HG03469 (cell line): ENCODE measurements around the gene PRPF18.

ENCODE experiments used
- ATAC-seq: cut with Tn5 transposase; IDR thresholded peaks from one replicate; pipeline ENCODE4 v1.9.1; 2021; ENCODE audit warnings: mild to moderate bottlenecking, moderate library complexity, moderate number of reproducible peaks; ENCODE audit not compliant: unreplicated experiment

The PRPF18 gene

GRCh38 chr10:13665516-13666262 lies 78.9 kb downstream of the PRPF18 start:
- no peak for ATAC-seq

- no peak for ATAC-seq
Measured at GRCh38 chr10:13668126-13668525, 81.4 kb downstream of the PRPF18 start.

- ATAC-seq: no peak
Measured at GRCh38 chr10:13669182-13669855, 82.6 kb downstream of the PRPF18 start.

DNA sequence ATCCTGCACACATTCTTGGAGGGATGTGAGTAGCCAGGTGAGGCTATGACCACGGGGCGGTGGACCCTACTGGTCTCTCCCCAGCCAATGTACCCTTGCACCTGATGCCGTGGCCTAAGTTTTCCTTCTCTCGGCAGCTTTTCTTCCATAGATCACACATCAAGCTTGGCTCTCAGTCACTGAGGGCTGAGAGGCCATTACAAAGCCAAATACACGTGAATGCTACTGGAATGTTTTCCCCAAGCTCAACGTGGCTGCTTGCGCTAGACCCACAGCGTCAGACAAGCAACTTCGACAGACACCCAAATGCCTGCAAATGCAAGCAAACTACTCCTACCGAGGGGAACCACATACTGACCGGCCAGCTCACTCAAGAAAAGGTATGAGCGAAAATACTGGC lies 83.1 kb downstream of the PRPF18 start:
- ATAC-seq: no peak

DNA sequence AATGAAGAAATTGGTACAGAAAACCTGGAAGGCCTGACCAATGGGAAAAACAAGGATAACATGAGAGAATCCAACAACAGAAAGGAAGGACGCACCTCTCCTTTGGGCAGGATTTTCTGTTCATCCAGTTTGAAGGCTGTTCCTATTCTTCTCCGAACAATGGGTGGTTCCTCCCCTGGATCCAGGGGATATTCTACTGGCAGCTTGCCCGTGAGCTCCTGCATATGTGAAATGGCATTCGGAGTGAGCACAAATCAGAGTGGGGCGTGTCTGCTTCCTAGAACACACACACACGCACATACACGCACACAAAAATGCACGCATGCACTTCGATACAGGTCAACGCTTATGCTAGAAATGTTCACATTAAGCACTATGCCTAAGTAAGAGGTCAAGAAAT lies 83.5 kb downstream of the PRPF18 start:
- no peak for ATAC-seq

GRCh38 chr10:13671904-13672303 lies 85.1 kb downstream of the PRPF18 start:
- no peak for ATAC-seq

GRCh38 chr10:13672548-13672947 lies 85.8 kb downstream of the PRPF18 start:
- no peak for ATAC-seq

DNA sequence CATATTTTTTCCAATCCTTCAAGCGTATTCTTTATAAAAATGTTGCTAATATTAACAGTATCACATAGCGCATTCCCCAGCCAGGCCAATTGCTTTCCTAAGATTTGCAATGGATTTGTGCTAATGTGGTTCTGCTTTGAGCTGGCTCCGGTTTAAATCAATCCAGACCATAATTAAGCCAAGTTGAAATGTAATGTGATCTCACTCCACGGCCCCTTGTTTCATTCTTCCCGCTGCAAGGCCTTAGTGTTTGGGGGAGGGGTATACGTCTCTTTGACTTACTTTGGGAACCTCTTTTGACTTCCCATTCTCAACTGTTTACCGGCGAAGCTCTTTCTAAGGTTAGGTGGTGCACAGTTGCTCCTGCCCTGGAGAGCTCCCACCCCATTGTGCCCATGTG lies 86.4 kb downstream of the PRPF18 start:
- ATAC-seq: no peak

DNA sequence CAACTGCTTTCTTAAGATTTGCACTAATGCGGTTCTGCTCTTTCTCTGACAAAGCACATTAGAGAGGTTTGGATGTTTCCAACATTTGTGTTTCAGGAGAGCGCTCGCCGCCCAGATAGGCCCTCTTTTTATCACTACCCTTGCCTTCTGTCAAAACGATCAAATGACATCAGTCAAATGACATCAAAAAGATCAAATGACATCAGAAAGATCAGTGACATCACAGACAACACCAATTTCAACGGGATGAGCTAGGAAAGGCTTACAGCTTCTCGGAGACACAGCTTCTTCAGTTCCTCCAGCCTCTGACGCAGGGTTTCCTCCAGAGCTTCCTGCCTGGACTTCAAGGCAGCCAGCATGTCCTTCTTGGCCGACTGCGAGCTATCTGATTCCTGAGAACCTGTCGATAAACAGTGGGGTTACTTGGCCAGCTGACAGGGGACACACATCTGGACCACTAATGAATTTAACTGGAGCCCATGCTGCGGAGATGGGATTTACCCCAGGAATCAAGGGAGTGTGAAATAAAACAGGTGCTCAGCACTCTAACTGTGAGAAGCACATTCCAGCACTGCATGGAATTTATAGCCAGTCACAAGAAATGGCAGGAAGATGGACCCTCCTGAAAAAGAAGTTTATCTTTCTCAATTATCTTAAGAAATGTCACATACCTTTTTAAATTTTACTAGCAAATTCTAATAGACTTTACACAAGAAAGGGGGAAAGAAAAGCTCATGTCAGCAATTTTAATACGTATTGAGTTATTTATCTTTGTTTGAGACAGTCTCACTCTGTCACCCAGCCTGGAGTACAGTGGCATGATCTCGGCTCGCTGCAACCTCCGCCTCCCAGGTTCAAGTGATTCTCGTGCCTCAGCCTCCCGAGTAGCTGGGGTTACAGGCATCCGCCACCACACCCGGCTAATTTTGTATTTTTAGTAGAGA lies 88.2 kb downstream of the PRPF18 start:
- no peak for ATAC-seq

- no peak for ATAC-seq
Measured at GRCh38 chr10:13678101-13678843, 91.5 kb downstream of the PRPF18 start.
